IPS-18a (cell line): ENCODE results near the gene IFITM10.

Experiments
- H3K27ac ChIP-seq: one replicate; pipeline ENCODE4 v1.5.1; 2013; ENCODE audit warnings: low read length
- H3K27me3 ChIP-seq: one replicate; pipeline ENCODE4 v1.6.1; 2013; ENCODE audit warnings: mild to moderate bottlenecking, low read length; ENCODE audit not compliant: control insufficient read depth, insufficient read depth
- H3K36me3 ChIP-seq: one replicate; pipeline ENCODE4 v1.6.1; 2013; ENCODE audit warnings: low read depth, low read length; ENCODE audit not compliant: control insufficient read depth
- H3K4me1 ChIP-seq: one replicate; pipeline ENCODE4 v1.6.1; 2013; ENCODE audit warnings: low read depth, low read length; ENCODE audit not compliant: control insufficient read depth
- H3K4me3 ChIP-seq: one replicate; pipeline ENCODE4 v1.5.1; 2013; ENCODE audit warnings: low read length
- H3K9ac ChIP-seq: one replicate; pipeline ENCODE4 v1.6.1; 2013; ENCODE audit warnings: mild to moderate bottlenecking, low read length, moderate library complexity
- H3K9me3 ChIP-seq: one replicate; pipeline ENCODE4 v1.6.1; 2013; ENCODE audit warnings: low read depth, low read length; ENCODE audit not compliant: control insufficient read depth

Gene IFITM10

DNA sequence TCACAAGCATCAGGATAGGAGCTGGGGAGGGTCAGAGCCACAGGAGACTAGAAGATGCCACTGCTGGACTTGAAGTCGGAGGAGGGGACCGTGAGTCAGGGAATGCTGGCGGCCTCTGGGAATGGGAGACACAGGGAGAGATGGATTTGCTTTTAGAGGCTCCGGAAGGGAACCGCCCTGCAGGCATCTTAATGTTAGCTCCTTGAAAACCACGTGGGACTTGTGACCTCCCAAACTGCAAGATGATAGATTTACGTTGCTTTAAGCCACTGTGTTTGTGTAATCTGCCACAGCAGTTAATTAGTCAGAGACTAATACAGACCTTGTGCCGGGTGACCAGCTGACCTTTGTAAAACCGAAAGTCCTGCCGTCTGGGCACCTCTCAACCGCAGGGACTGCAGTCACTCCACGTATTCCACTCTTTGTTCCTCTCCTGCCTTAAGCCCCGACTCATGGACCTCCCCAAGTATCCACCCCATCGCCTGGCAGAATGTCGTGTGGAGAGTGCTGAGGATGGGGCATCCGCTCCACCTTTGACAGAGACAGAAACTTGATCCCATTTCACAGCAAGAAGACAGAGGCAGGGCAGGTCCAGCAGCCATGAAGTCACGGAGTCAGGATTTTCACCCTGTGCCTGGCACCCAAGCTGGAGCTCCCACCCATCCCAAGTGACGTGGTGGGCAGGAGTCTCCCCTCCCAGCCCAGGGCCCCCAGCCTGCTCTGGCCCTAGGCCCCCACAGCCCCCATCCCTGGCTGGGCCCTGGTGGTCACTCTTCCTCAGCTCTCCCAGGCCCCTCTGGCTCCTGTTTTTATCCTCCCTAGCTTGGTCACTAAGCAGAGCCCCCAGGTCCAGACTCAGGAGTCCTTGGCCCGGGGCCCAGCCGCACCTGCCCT, 32.7 kb upstream of the IFITM10 start:
- Histone ChIP-seq H3K36me3 (no peaks in the 10 kb centered on the region), H3K27me3 (no peaks in the 10 kb centered on the region), H3K4me3 (no peak overlapping the region), H3K27ac (no peak overlapping the region), H3K9ac (no peak overlapping the region), H3K9me3 (no peaks in the 10 kb centered on the region), H3K4me1 (no peaks in the 10 kb centered on the region)

- H3K9me3 ChIP-seq = no peaks in the 10 kb centered on the region
- H3K36me3 ChIP-seq = no peaks in the 10 kb centered on the region
- no peaks in the 10 kb centered on the region for H3K27me3 ChIP-seq
- H3K4me3 ChIP-seq = no peak overlapping the region
- H3K9ac ChIP-seq = no peak overlapping the region
- no peaks in the 10 kb centered on the region for H3K4me1 ChIP-seq
- H3K27ac ChIP-seq = no peak overlapping the region
Measured at GRCh38 chr11:1782031-1782590, 31.7 kb upstream of the IFITM10 start.

DNA sequence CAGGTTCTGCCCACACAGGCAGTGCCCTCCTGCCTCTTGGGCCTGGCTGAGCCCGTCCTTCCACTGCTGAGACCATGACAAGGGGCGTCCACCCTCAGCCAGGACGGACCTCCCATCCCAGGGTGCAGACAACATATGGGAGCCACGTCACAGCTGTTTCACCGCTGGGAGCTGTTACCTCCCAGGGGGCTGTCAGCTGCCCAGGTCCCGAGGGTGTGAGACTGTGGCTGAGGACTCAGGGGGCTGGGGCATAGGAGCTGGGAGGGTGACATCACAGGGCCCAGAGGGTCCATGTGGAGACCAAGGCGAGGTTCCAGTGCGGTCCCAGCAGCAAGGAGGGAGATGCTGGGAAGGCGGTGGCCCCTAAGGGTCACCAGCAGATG, 31.2 kb upstream of the IFITM10 start:
- Histone ChIP-seq H3K9me3 (no peaks in the 10 kb centered on the region), H3K27ac (no peak overlapping the region), H3K9ac (no peak overlapping the region), H3K36me3 (no peaks in the 10 kb centered on the region), H3K4me1 (no peaks in the 10 kb centered on the region), H3K27me3 (no peaks in the 10 kb centered on the region), H3K4me3 (no peak overlapping the region)

DNA sequence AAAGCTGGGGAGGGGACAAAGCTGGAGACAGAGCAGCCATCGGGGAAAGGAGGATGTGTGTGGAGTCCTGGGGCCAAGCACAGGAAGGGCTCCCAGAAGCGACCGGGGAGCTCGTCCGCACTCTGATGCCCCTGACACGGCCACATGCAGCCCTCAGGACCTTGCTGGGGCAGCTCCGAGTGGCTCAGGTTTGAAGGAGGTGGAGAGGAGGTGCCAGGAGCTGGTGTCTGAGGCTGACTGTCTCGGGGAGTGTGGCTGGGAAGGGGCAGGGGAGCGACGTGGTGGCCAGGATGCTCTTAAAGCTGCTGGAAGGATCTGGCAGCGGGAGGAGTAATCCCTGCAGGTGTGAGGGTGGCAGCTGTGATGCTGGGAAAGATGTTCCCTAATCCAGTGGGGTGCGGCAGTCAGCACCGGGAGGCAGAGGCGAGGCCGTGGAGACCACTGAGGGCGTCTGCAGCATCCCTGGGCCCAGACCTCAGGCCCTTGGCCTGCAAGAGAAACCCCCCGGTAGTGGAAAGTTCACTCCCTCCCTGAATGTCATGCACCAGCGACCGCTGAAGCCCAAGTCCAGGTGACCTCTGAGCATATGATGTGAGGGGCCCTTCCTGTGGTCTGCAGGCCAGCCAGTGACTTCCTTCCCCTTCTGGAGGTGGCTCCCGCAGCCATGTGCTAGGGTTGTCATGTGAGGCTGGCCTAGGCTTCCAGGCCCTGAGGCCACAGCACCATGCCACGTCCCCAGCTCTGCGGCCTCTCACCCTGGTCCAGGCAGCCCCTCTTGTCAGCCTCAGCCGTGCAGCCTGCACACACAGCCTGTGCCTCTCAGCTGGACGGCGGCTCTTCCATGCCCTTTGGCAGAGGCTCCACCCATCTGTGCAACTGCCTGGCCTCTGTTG, 30.6 kb upstream of the IFITM10 start:
- no peak overlapping the region for H3K9ac ChIP-seq
- no peaks in the 10 kb centered on the region for H3K27me3 ChIP-seq
- H3K27ac ChIP-seq = no peak overlapping the region

DNA sequence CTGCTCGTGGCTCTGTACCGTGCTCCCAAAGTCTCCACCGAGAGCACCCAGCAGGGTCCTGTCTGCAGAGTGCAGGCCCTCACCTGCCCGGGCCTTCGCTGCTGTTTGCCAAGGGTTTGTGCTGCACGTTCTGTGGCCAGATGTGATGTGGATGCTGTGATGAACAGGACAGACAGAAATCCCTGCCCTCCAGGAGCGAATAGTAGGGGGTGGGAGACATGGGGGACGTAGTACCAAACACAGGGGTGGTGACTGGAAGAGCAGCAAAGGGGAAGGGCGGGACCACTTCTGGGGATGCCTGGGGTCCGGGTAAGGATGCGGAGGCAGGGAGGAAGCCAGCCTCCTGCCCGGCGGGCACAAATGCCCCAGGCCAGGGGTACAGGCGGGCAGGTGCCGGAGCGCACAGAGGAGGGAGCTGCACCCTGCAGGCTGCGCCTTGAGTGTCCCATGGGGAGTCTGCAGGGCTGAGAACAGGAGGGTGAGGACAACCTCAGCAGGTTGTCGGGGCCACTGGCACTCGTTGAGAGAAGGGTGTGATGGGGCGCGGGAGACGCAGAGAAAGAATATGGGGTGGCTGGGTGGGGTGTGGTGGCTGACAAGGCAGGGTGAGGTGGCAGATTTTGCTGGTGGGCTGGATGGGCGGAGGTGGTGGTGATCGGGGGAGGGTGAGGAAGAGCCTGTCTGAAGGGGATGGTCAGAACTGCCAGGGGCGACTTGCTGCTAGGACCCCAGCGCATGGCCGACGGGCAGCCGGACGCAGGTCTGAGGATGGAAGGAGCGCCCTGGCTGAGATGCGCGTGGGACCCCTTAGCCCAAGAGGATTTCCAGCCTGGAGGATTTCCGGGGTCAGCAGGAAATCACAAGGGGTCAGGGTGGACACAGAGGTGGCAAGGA, 29.7 kb upstream of the IFITM10 start:
- Histone ChIP-seq H3K9ac (no peak overlapping the region), H3K36me3 (no peaks in the 10 kb centered on the region), H3K4me3 (no peak overlapping the region), H3K9me3 (no peaks in the 10 kb centered on the region), H3K4me1 (no peaks in the 10 kb centered on the region), H3K27me3 (no peaks in the 10 kb centered on the region), H3K27ac (no peak overlapping the region)

More for the DNA sequence above, 30.6 kb upstream of the IFITM10 start:
- Histone ChIP-seq H3K4me3 (no peak overlapping the region), H3K36me3 (no peaks in the 10 kb centered on the region), H3K9me3 (no peaks in the 10 kb centered on the region), H3K4me1 (no peaks in the 10 kb centered on the region)

DNA sequence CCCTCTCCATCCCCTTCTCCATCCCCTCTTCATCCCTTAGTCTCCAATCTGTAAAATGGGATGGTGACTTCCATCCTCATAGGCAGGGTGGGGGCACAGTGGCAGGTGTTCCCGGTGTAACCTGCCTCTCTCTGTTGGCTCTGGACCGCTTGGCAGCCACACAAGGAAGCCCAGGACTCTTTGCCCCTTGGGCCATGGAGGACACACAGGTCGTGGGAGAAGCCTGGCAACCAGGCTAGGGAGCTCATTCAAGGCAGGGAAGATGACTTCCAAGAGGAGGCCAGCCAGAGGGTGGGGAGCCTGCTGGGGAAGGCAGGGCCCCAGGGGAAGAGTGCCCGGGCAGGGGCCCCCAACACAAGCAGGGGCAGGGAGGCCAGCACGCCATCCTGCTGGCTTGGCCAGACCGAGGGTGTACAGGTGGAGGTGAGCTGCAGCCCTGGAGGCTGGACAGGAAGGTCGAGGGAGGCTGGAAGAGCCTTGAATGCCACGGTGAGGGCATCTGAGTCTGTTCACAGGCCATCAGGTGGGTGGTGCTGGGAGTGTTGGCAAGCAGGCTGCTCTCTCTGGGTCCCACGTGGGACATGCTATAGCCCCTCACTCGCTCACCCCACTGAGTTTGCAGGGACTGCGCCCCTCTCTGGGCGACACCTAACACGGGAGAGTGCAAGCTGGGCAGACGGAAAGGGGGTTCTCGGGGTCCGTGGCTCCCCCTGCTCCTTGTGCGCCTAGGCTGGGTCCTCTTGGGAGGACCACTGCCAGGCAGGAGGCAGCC, 28.8 kb upstream of the IFITM10 start:
- Histone ChIP-seq H3K27ac (no peak overlapping the region), H3K9me3 (no peaks in the 10 kb centered on the region), H3K4me1 (no peaks in the 10 kb centered on the region), H3K4me3 (no peak overlapping the region), H3K27me3 (no peaks in the 10 kb centered on the region), H3K36me3 (no peaks in the 10 kb centered on the region), H3K9ac (no peak overlapping the region)

DNA sequence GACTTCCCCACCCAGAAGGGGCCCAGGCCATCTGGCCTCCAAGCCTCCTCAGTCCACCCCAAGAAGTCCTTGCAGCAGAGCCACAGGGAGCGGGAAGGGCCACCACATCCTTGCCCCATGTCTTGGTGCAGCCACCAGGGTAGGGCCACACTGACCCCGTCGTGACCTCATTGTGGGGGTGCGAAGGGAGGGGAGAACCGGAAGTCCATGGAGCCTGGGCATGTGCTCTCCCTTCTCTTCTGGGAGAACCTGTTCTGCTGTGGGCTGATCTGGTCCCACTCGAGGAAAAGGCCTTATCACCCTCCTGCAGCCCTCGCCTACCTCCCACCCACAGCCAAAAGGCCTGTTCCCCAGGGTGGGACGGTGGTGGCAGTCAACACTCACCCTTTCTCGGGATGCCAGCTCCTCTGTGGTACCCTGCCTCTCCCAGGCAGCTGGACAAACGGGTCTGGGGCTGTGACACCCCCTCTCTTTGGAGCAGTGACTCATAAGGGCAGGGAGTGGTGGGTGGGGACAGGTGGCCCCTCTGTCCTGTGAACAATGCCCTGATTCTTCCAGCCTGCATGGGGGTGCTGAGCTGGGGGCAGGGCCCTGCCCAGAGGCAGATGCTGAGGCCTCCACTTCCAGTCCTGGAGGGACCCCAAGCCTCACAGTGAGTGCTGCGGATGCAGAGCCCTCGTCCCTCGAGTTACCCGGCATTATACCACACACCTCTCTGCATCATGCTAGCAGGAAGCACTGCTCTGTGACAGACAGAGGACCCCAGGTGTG, 27.9 kb upstream of the IFITM10 start:
- H3K4me3 ChIP-seq = no peak overlapping the region
- no peak overlapping the region for H3K27ac ChIP-seq
- H3K4me1 ChIP-seq = peaks cover 2% of the 10 kb centered on the region
- H3K36me3 ChIP-seq = no peaks in the 10 kb centered on the region
- no peaks in the 10 kb centered on the region for H3K9me3 ChIP-seq
- no peaks in the 10 kb centered on the region for H3K27me3 ChIP-seq
- H3K9ac ChIP-seq = no peak overlapping the region

GRCh38 chr11:1777737-1778136, 27.3 kb upstream of the IFITM10 start:
- Histone ChIP-seq H3K36me3 (no peaks in the 10 kb centered on the region), H3K4me1 (peaks cover 5% of the 10 kb centered on the region), H3K9me3 (no peaks in the 10 kb centered on the region), H3K9ac (no peak overlapping the region), H3K4me3 (no peak overlapping the region), H3K27me3 (no peaks in the 10 kb centered on the region), H3K27ac (no peak overlapping the region)

DNA sequence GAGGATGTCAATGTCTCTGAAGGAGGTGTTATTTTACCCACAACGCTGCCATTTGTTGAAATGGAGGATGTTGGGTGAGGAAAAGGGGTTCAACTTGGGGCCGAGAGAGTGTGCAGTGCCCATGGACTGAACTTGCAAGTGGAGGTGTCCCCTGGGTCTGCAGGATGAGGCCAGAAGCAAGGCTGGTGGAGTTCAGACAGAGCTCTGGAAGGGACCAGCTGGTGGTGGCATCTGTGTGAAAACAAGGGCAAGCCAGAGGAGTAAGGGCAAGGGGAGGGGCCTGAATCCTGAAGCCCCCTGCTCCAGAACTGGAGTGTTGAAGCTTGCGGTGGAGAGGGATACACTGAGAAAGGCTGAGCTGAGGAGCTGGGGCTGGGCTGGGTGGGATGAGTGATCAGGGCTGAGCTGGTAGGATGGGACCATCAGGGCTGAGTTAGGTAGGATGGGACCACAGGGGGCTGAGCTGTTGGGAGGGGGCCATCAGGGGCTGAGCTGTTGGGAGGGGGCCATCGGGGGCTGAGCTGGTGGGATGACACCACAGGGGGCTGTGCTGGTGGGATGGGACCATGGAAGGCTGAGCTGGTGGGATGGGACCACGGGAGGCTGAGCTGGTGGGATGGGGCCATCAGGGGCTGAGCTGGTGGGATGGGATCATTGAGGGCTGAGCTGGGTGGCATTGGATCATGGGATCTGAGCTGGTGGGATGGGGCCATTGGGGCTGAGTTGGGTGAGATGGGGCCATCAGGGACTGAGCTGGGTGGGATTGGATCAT, 26.7 kb upstream of the IFITM10 start:
- Histone ChIP-seq H3K4me3 (no peak overlapping the region), H3K9me3 (no peaks in the 10 kb centered on the region), H3K27me3 (no peaks in the 10 kb centered on the region), H3K9ac (no peak overlapping the region), H3K4me1 (peaks cover 8% of the 10 kb centered on the region), H3K27ac (no peak overlapping the region), H3K36me3 (no peaks in the 10 kb centered on the region)
